Measurements from ENCODE around the gene VAV2. TPM values are rescaled to one million over a fixed set of nuclear protein-coding genes. Genes with fewer than 3 reads are reported as not detected.

Gene VAV2
- total RNA-seq, 1 experiment from 2014 or later, result 24.7 TPM

- Histone ChIP-seq H3K9me3 (ENCODE audit: control insufficient read depth, insufficient read depth, low read depth, low read length) (no peaks in the 10 kb centered on the region; the same call in 1 of the 2 replicates), H3K4me3 (ENCODE audit: low read depth in 2 of 2, low read length in 2 of 2) (no peak overlapping the region), H3K4me1 (ENCODE audit: control insufficient read depth, insufficient read depth, low read length) (peaks cover 18% of the 10 kb centered on the region), H3K36me3 (ENCODE audit: control insufficient read depth, insufficient read depth, low read length) (no peaks in the 10 kb centered on the region), H3K27me3 (ENCODE audit: control insufficient read depth, insufficient read depth, low read length) (no peaks in the 10 kb centered on the region), H3K27ac (ENCODE audit: low read length) (no peak overlapping the region)
- BruUV-seq (replicated peaks), result no TSS peak
- POLR2A ChIA-PET, result no interaction called here
- CTCF ChIA-PET, result no interaction called here
- intact Hi-C loops (cut with micrococcal nuclease; ENCODE audit: unreplicated experiment) (no loop called here), in situ Hi-C loops (cut with HindIII; ENCODE audit: low pct_unique_long_range_greater_than_20kb, low sequenced_read_pairs) (no loop called here)
- no peak for ATAC-seq
- TF ChIP-seq SIN3A (IDR thresholded peaks at IDR 0.05; ENCODE audit: borderline replicate concordance, insufficient read depth, low read depth, low read length) (no peak), CTCF (IDR thresholded peaks at IDR 0.05) (no peak), REST (IDR thresholded peaks at IDR 0.05; ENCODE audit: insufficient read depth in 1 of 2, low read depth in 2 of 2, low read length in 1 of 2) (no peak), TCF7L2 (IDR thresholded peaks at IDR 0.05; ENCODE audit: low read depth, low read length) (no peak), POLR2AphosphoS5 (IDR thresholded peaks at IDR 0.05; ENCODE audit: low read depth, low read length) (no peak)
- no peak for DNase-seq (ENCODE audit: low read depth, low spot score)
These were observed 24.9 kb downstream of the VAV2 start for GRCh38 chr9:133967024-133967741.

GRCh38 chr9:133964463-133964862 is 27.7 kb downstream of the VAV2 start:
- ChIA-PET CTCF (no interaction called here), POLR2A (interaction anchor here (0.5 kb wide), 1 partner anchor 54 kb away, joined by 7 read pairs; no protein-coding TSS in a partner anchor)
- ATAC-seq, result no peak
- no peaks in the 10 kb centered on the region; the same call in 1 of the 2 replicates for H3K9me3 ChIP-seq (ENCODE audit: control insufficient read depth, insufficient read depth, low read depth, low read length)
- intact Hi-C loops (cut with micrococcal nuclease; ENCODE audit: unreplicated experiment), result no loop called here
- H3K27me3 ChIP-seq (ENCODE audit: control insufficient read depth, insufficient read depth, low read length), result no peaks in the 10 kb centered on the region
- no peaks in the 10 kb centered on the region for H3K36me3 ChIP-seq (ENCODE audit: control insufficient read depth, insufficient read depth, low read length)
- TF ChIP-seq TCF7L2 (IDR thresholded peaks at IDR 0.05; ENCODE audit: low read depth, low read length) (no peak), CTCF (IDR thresholded peaks at IDR 0.05) (no peak), REST (IDR thresholded peaks at IDR 0.05; ENCODE audit: insufficient read depth in 1 of 2, low read depth in 2 of 2, low read length in 1 of 2) (no peak), POLR2AphosphoS5 (IDR thresholded peaks at IDR 0.05; ENCODE audit: low read depth, low read length) (no peak), SIN3A (IDR thresholded peaks at IDR 0.05; ENCODE audit: borderline replicate concordance, insufficient read depth, low read depth, low read length) (no peak)
- BruUV-seq (replicated peaks), result no TSS peak
- no peaks in the 10 kb centered on the region; the same call in 1 of the 2 replicates for H3K4me1 ChIP-seq (ENCODE audit: control insufficient read depth, insufficient read depth, low read length)
- DNase-seq (ENCODE audit: low read depth, low spot score), result no peak
- in situ Hi-C loops (cut with HindIII; ENCODE audit: low pct_unique_long_range_greater_than_20kb, low sequenced_read_pairs), result no loop called here
- H3K27ac ChIP-seq (ENCODE audit: low read length), result no peak overlapping the region
- H3K4me3 ChIP-seq (ENCODE audit: low read depth in 2 of 2, low read length in 2 of 2), result no peak overlapping the region
